GM19240 (cell line): ENCODE measurements around the gene TRIM64.
"Not testable (repeated sequence)": the region's sequence is repeated elsewhere in the genome, so short reads cannot be mapped to it uniquely, and the experiment has no call there.

Experiments used
- DNase-seq: peaks from one replicate; pipeline ENCODE4 v3.0.0; 2011; ENCODE audit warnings: low spot score; ENCODE audit not compliant: insufficient read length

TRIM64 gene, protein sequence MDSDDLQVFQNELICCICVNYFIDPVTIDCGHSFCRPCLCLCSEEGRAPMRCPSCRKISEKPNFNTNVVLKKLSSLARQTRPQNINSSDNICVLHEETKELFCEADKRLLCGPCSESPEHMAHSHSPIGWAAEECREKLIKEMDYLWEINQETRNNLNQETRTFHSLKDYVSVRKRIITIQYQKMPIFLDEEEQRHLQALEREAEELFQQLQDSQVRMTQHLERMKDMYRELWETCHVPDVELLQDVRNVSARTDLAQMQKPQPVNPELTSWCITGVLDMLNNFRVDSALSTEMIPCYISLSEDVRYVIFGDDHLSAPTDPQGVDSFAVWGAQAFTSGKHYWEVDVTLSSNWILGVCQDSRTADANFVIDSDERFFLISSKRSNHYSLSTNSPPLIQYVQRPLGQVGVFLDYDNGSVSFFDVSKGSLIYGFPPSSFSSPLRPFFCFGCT

DNA sequence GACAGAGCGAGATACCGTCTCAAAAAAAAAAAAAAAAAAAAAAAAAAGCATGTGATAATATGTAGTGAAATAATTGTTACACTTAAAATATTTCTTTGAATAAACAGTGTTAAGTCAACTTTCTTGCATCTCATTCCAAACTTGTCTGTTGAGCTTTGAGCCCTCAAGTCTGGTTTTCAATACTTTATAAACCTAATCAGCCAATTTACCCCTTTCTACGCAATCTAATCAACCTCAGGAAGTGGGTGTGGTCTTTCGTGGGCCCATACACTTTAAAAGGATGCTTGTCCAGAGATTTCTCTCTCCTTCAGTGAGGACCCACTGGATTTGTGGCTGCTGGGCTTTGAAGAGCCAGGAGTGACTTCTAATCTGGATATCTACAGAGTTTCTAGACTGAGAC is at the start of gene TRIM64:
Gene TRIM64, plus strand, starts transcription at position 301 of the 400 bp plus-strand sequence. CDS start 2,467 bp downstream, outside the sequence.
- not testable (repeated sequence) for DNase-seq

DNA sequence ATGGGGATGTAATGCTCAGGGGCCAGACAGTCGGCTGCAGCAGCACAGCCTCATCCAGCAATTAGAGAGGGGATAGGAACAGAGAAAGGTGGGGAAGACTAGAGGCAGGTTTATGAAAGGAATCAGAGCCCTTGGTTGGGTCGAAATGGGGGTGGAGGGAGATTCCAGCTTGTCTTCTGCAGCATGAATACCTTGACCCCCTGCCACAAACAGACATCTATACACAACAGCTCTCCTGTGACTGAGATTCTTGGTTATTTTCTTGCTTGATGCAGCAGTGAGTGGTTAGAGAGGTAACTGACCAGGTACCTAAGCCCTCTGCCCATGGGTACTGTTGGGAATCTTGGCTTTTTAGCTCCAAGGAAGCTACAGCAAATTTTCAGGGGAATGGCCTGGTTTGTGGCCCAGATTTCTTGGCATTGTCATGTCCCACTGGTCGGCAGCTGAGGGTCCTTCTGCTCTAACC is 43.6 kb upstream of the TRIM64 start, which contains the start of gene TRIM49D1:
Gene TRIM49D1, minus strand, starts transcription at position 51 of the 466 bp plus-strand sequence. CDS start 4,535 bp downstream, outside the sequence.
- no peak for DNase-seq

DNA sequence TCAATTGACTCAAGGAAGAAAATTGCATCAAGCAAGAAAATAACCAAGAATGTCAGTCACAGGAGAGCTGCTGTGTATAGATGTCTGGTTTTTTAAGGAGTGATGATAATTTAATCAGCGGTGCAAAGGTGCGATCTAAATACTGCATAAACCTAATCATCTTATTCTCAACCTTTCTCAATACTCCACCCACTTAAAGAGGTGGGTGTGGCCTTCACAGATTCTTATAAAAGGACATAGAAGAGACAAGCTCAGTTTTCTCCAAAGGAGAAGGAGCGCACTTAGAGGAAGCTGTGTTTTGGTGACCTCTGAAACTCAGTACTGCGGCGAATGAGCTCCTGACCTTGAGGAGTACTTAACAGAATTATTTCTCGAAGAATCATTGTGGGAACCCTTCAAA is 42.1 kb upstream of the TRIM64 start, which contains the start of gene TRIM49D2:
Gene TRIM49D2, plus strand, starts transcription at position 301 of the 400 bp plus-strand sequence. CDS start 2,698 bp downstream, outside the sequence.
- DNase-seq: not testable (repeated sequence)

DNA sequence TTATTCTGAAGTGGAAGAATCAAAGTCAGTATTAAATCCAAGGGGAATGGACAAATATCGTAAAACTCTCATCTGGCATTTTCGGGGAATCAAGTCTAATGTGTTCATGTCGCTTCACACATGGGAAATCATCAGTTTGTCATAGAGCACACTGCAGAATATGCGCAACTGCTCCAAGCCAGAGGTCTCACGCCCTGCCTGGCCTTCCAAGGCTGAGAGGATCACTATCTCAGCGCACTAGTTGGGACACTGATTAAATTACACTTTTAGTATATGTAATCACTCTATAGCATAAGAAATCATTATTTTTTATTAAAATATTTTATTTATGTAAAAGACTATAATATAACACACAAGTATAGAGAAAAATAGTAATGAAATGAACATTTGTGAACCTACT is 5.0 kb upstream of the TRIM64 start:
- DNase-seq: not testable (repeated sequence)
